ENCODE measurements around the gene MALAT1.
"Not testable (repeated sequence)": the region's sequence is repeated elsewhere in the genome, so short reads cannot be mapped to it uniquely, and the experiment has no call there.

MALAT1 gene

DNA sequence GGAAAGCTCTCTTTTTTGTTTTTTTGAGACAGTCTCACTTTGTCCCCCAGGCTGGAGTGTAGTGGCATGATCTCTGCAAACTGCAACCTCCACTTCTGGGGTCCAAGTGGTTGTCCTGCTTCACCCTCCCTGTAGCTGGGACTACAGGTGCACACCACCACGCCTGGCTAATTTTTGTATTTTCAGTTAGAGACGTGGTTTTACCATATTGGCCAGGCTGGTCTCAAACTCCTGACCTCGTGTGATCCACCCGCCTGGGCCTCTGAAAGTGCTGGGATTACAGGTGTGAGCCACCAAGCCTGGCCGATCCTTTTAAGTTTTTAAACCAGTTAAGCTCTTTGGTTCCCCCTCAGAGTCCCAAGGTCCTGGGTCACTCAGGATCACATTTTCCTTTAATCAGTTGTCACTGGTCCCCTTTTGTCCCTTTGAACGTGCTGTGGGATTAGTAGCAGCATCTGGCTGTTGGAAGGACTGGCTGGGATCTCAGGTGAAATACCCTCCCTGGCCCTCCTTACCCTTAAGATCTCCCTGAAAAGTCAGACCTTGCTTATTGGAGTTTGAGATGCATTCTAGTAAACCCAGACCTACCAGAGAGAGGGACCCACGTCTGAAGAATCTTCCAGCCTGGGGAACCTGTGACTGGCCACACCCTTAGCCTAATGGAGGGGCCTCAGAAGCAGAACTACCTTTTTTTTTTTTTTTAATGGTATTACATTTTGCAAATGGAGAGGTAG is 8.1 kb downstream of the MALAT1 start:
- Histone ChIP-seq H3K79me2 (peaks cover 42% of the 10 kb centered on the region), H3K4me1 (peaks cover 7% of the 10 kb centered on the region), H3K4me3 (ENCODE audit: low read depth, low read length) (peak overlapping the region; percentile 100), H3K4me2 (ENCODE audit: low read length) (peak overlapping the region; percentile 95), H3K27me3 (ENCODE audit: control insufficient read depth, insufficient read depth, low read length) (no peaks in the 10 kb centered on the region), H2AFZ (no peak overlapping the region), H3K9ac (no peak overlapping the region), H3K36me3 (ENCODE audit: control insufficient read depth, insufficient read depth, low read length) (peaks cover 29% of the 10 kb centered on the region), H3K9me3 (ENCODE audit: control insufficient read depth, low read length) (no peaks in the 10 kb centered on the region), H3K27ac (peak overlapping the region; percentile 100)
- TF ChIP-seq CTCF (IDR thresholded peaks at IDR 0.05), result no peak

DNA sequence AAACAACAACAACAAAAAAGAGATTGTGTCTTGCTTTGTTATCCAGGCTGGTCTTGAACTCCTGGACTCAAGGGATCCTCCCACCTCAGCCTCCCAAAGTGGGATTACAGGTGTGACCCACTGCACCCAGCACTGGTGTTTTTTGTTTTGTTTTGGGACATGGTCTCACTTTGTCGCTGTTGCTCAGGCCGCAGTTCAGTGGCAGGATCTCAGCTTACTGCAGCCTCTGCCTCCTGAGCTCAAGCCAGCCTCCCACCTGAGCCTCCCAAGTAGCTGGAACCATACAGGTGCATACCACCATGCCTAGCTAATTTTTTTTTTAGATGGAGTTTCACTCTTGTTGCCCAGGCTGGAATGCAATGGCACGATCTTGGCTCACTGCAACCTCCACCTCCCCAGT is 13.5 kb downstream of the MALAT1 start:
- not testable (repeated sequence) for H3K79me2 ChIP-seq; H2AFZ ChIP-seq; H3K27ac ChIP-seq; H3K4me1 ChIP-seq; H3K27me3 ChIP-seq (ENCODE audit: control insufficient read depth, insufficient read depth, low read length); H3K36me3 ChIP-seq (ENCODE audit: control insufficient read depth, insufficient read depth, low read length); H3K9me3 ChIP-seq (ENCODE audit: control insufficient read depth, low read length); H3K4me3 ChIP-seq (ENCODE audit: low read depth, low read length); H3K4me2 ChIP-seq (ENCODE audit: low read length); H3K9ac ChIP-seq

DNA sequence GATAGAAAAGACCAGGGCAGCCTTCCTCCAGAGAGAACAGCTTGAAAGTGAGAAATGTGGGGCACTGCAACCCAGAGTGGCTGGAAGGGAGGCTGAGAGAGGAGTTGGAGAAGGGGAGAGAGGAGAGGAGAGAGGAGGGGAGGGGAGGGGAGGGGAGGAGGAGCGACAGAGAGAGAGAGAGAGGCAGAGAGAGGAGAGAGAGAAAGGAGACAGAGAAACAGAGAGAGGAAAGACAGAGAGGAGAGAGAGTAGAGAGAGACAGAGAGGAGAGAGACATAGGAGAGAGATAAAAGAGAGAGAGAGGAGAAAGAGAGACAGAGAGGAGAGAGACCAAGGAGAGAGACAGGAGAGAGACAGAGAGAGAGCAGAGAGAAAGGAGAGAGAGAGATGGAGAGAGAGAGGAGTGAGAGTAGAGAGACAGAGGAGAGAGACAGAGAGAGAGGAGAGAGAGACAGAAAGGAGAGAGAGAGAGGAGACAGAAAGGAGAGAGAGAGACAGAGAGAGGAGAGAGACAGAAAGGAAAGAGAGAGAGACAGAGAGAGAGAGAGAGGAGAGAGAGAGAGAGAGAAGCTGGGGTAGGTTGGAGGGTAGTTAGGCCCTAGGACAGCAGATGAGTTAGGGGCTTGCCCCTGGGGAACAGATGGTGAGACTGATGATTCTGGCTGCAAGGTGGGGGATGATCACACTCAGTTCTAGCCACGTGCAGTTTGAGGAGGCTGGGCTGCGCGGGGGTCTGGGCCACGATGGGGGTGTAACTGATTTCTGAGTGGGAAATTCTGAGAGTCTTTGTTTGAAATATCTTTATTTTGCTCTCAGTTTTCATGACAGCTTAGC is 17.5 kb downstream of the MALAT1 start:
- Histone ChIP-seq H3K79me2 (no peaks in the 10 kb centered on the region), H3K4me3 (ENCODE audit: low read depth, low read length) (no peak overlapping the region), H3K36me3 (ENCODE audit: control insufficient read depth, insufficient read depth, low read length) (no peaks in the 10 kb centered on the region), H3K4me2 (ENCODE audit: low read length) (no peak overlapping the region), H3K9ac (no peak overlapping the region), H3K27ac (no peak overlapping the region), H3K27me3 (ENCODE audit: control insufficient read depth, insufficient read depth, low read length) (no peaks in the 10 kb centered on the region), H3K4me1 (no peaks in the 10 kb centered on the region), H3K9me3 (ENCODE audit: control insufficient read depth, low read length) (no peaks in the 10 kb centered on the region), H2AFZ (no peak overlapping the region)
- TF ChIP-seq CTCF (IDR thresholded peaks at IDR 0.05), result no peak

GRCh38 chr11:65518941-65519549 is 20.2 kb downstream of the MALAT1 start:
- not testable (repeated sequence) for H3K9ac ChIP-seq; H3K27me3 ChIP-seq (ENCODE audit: control insufficient read depth, insufficient read depth, low read length); H3K9me3 ChIP-seq (ENCODE audit: control insufficient read depth, low read length); H3K4me3 ChIP-seq (ENCODE audit: low read depth, low read length); H3K36me3 ChIP-seq (ENCODE audit: control insufficient read depth, insufficient read depth, low read length); H3K4me2 ChIP-seq (ENCODE audit: low read length); H3K27ac ChIP-seq; H3K79me2 ChIP-seq; H2AFZ ChIP-seq
- H3K4me1 ChIP-seq, result peaks cover 18% of the 10 kb centered on the region

- H3K4me3 ChIP-seq (ENCODE audit: low read depth, low read length); H3K9ac ChIP-seq: not testable (repeated sequence)
These were observed 23.1 kb downstream of the MALAT1 start for GRCh38 chr11:65521777-65522521.

GRCh38 chr11:65522718-65523630 is 24.1 kb downstream of the MALAT1 start:
- H3K36me3 ChIP-seq (ENCODE audit: control insufficient read depth, insufficient read depth, low read length); H3K9ac ChIP-seq; H3K79me2 ChIP-seq; H2AFZ ChIP-seq; H3K27me3 ChIP-seq (ENCODE audit: control insufficient read depth, insufficient read depth, low read length); H3K4me2 ChIP-seq (ENCODE audit: low read length); H3K4me3 ChIP-seq (ENCODE audit: low read depth, low read length); H3K9me3 ChIP-seq (ENCODE audit: control insufficient read depth, low read length): not testable (repeated sequence)
- H3K27ac ChIP-seq, result peak overlapping the region; percentile 96
- peaks cover 23% of the 10 kb centered on the region for H3K4me1 ChIP-seq

More at GRCh38 chr11:65521777-65522521, 23.1 kb downstream of the MALAT1 start:
- Histone ChIP-seq H3K27ac (peak overlapping the region; percentile 96), H2AFZ (peak overlapping the region; percentile 56), H3K4me1 (peaks cover 23% of the 10 kb centered on the region)
- H3K79me2 ChIP-seq; H3K27me3 ChIP-seq (ENCODE audit: control insufficient read depth, insufficient read depth, low read length); H3K9me3 ChIP-seq (ENCODE audit: control insufficient read depth, low read length); H3K4me2 ChIP-seq (ENCODE audit: low read length); H3K36me3 ChIP-seq (ENCODE audit: control insufficient read depth, insufficient read depth, low read length): not testable (repeated sequence)

DNA sequence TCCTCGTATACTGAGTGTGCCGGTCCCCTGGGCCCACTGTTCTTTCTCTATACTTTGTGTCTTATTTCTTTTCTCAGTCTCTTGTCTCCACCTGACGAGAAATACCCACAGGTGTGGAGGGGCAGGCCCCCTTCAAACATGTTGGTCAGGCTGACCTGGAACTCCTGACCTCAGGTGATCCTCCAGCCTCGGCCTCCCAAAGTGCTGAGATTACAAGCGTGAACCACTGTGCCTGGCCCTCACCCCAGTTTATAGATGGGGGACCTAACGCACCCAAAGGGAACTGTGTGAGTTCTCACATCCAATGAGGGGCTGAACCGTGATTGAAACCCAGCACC is 24.8 kb downstream of the MALAT1 start:
- H3K4me1 ChIP-seq, result peaks cover 23% of the 10 kb centered on the region
- H3K4me2 ChIP-seq (ENCODE audit: low read length); H3K79me2 ChIP-seq; H3K36me3 ChIP-seq (ENCODE audit: control insufficient read depth, insufficient read depth, low read length); H2AFZ ChIP-seq; H3K27me3 ChIP-seq (ENCODE audit: control insufficient read depth, insufficient read depth, low read length); H3K4me3 ChIP-seq (ENCODE audit: low read depth, low read length); H3K9ac ChIP-seq; H3K9me3 ChIP-seq (ENCODE audit: control insufficient read depth, low read length): not testable (repeated sequence)
- H3K27ac ChIP-seq, result peak overlapping the region; percentile 96
